Measurements from ENCODE around the gene MPHOSPH6. TPM values are rescaled to one million over a fixed set of nuclear protein-coding genes. Genes with fewer than 3 reads are reported as not detected.

Gene MPHOSPH6
- total RNA-seq, 1 experiment from 2014 or later = 23.5 TPM

GRCh38 chr16:82167670-82168069, 2.4 kb downstream of the MPHOSPH6 start:
- Histone ChIP-seq H4K20me1 (ENCODE audit: low read length) (no peaks in the 10 kb centered on the region), H3K36me3 (ENCODE audit: low read depth, low read length) (no peaks in the 10 kb centered on the region), H3K27me3 (ENCODE audit: low read length) (peaks cover 18% of the 10 kb centered on the region; the same call in 1 of the 2 replicates), H3K9me2 (replicated peaks; ENCODE audit: low read length) (no peaks in the 10 kb centered on the region), H2AFZ (ENCODE audit: low read length) (no peak overlapping the region), H3K27ac (ENCODE audit: low read length) (no peak overlapping the region), H3K9ac (ENCODE audit: low read length) (no peak overlapping the region), H3K4me1 (ENCODE audit: insufficient read depth, low read length) (peaks cover 7% of the 10 kb centered on the region), H3K4me2 (ENCODE audit: low read length) (no peak overlapping the region), H3K79me2 (ENCODE audit: low read length) (peaks cover 32% of the 10 kb centered on the region), H3K4me3 (ENCODE audit: low read length) (no peak overlapping the region), H3F3A (ENCODE audit: low read length, unreplicated experiment) (no peaks in the 10 kb centered on the region), H3K9me3 (ENCODE audit: low read length) (no peaks in the 10 kb centered on the region)
- intact Hi-C loops (cut with micrococcal nuclease) = no loop called here
- no TSS peak for BruUV-seq (replicated peaks)
- no peak for ATAC-seq
- POLR2A ChIA-PET (ENCODE audit: unreplicated experiment) = no interaction called here
- CTCF ChIA-PET = no interaction called here
- DNase-seq = no peak
- TF ChIP-seq EZH2 (IDR thresholded peaks at IDR 0.05; ENCODE audit: low read length, unreplicated experiment) (no peak), CTCF (conservative IDR thresholded peaks at IDR 0.05; ENCODE audit: low read depth, low read length) (no peak), EZH2phosphoT487 (IDR thresholded peaks at IDR 0.05; ENCODE audit: borderline replicate concordance, low read length) (no peak)

- no peak for TF ChIP-seq EZH2 (IDR thresholded peaks at IDR 0.05; ENCODE audit: low read length, unreplicated experiment)
- no peak for TF ChIP-seq CTCF (conservative IDR thresholded peaks at IDR 0.05; ENCODE audit: low read depth, low read length)
- no peak for TF ChIP-seq EZH2phosphoT487 (IDR thresholded peaks at IDR 0.05; ENCODE audit: borderline replicate concordance, low read length)
- ATAC-seq (no peak), DNase-seq (no peak)
- no peaks in the 10 kb centered on the region for H3K9me3 ChIP-seq (ENCODE audit: low read length)
- peaks cover 5% of the 10 kb centered on the region for H3K36me3 ChIP-seq (ENCODE audit: low read depth, low read length)
- intact Hi-C loops (cut with micrococcal nuclease) = no loop called here
- no peaks in the 10 kb centered on the region for H3F3A ChIP-seq (ENCODE audit: low read length, unreplicated experiment)
- H3K27me3 ChIP-seq (ENCODE audit: low read length) = no peaks in the 10 kb centered on the region
- no peaks in the 10 kb centered on the region for H3K4me1 ChIP-seq (ENCODE audit: insufficient read depth, low read length)
- no peaks in the 10 kb centered on the region for H3K9me2 ChIP-seq (replicated peaks; ENCODE audit: low read length)
- H3K9ac ChIP-seq (ENCODE audit: low read length) = no peak overlapping the region
- H3K27ac ChIP-seq (ENCODE audit: low read length) = no peak overlapping the region
- ChIA-PET POLR2A (ENCODE audit: unreplicated experiment) (no interaction called here), CTCF (no interaction called here)
- no TSS peak for BruUV-seq (replicated peaks)
- H3K4me2 ChIP-seq (ENCODE audit: low read length) = no peak overlapping the region
- no peaks in the 10 kb centered on the region for H4K20me1 ChIP-seq (ENCODE audit: low read length)
- no peak overlapping the region for H3K4me3 ChIP-seq (ENCODE audit: low read length)
- no peak overlapping the region for H2AFZ ChIP-seq (ENCODE audit: low read length)
- peaks cover 8% of the 10 kb centered on the region for H3K79me2 ChIP-seq (ENCODE audit: low read length)
Observed at GRCh38 chr16:82160226-82160625, 9.8 kb downstream of the MPHOSPH6 start.

- Histone ChIP-seq H3K4me1 (ENCODE audit: insufficient read depth, low read length) (peaks cover 9% of the 10 kb centered on the region), H3K79me2 (ENCODE audit: low read length) (peaks cover 20% of the 10 kb centered on the region), H3K4me3 (ENCODE audit: low read length) (no peak overlapping the region), H2AFZ (ENCODE audit: low read length) (no peak overlapping the region), H3F3A (ENCODE audit: low read length, unreplicated experiment) (no peaks in the 10 kb centered on the region), H3K9me2 (replicated peaks; ENCODE audit: low read length) (no peaks in the 10 kb centered on the region), H3K4me2 (ENCODE audit: low read length) (no peak overlapping the region), H3K27me3 (ENCODE audit: low read length) (no peaks in the 10 kb centered on the region), H3K9me3 (ENCODE audit: low read length) (no peaks in the 10 kb centered on the region), H3K27ac (ENCODE audit: low read length) (no peak overlapping the region), H3K36me3 (ENCODE audit: low read depth, low read length) (peaks cover 5% of the 10 kb centered on the region), H4K20me1 (ENCODE audit: low read length) (peaks cover 6% of the 10 kb centered on the region; the same call in 1 of the 2 replicates), H3K9ac (ENCODE audit: low read length) (no peak overlapping the region)
- ChIA-PET POLR2A (ENCODE audit: unreplicated experiment) (no interaction called here), CTCF (no interaction called here)
- no peak for TF ChIP-seq EZH2 (IDR thresholded peaks at IDR 0.05; ENCODE audit: low read length, unreplicated experiment)
- no peak for TF ChIP-seq CTCF (conservative IDR thresholded peaks at IDR 0.05; ENCODE audit: low read depth, low read length)
- no peak for TF ChIP-seq EZH2phosphoT487 (IDR thresholded peaks at IDR 0.05; ENCODE audit: borderline replicate concordance, low read length)
- intact Hi-C loops (cut with micrococcal nuclease) = no loop called here
- no peak for DNase-seq
- no TSS peak for BruUV-seq (replicated peaks)
- ATAC-seq = no peak
Observed at GRCh38 chr16:82157836-82158235, 12.2 kb downstream of the MPHOSPH6 start.

Measured in PC-3 (cell line).